Nephron progenitor cell (in vitro differentiated cells): ENCODE data around the gene C17orf113.

Experiments
- DNase-seq: peaks from one replicate; pipeline ENCODE4 v3.0.0; 2021
- H3K27ac Mint-ChIP-seq: 2 replicates; pipeline ENCODE4 v1.8.0; 2021; ENCODE audit warnings: mild to moderate bottlenecking, moderate library complexity, mixed read lengths
- H3K27me3 Mint-ChIP-seq: 2 replicates; pipeline ENCODE4 v1.8.0; 2021; ENCODE audit warnings: mild to moderate bottlenecking, low read depth, mixed read lengths; ENCODE audit not compliant: poor library complexity
- H3K36me3 Mint-ChIP-seq: 2 replicates; pipeline ENCODE4 v1.8.0; 2021; ENCODE audit warnings: low read depth, mixed read lengths
- H3K4me1 Mint-ChIP-seq: 2 replicates; pipeline ENCODE4 v1.8.0; 2021; ENCODE audit warnings: mixed read lengths
- H3K4me3 Mint-ChIP-seq: 2 replicates; pipeline ENCODE4 v1.8.0; 2021; ENCODE audit warnings: mild to moderate bottlenecking, moderate library complexity, mixed read lengths
- H3K9me3 Mint-ChIP-seq: 2 replicates; pipeline ENCODE4 v1.8.0; 2021; ENCODE audit warnings: mild to moderate bottlenecking, moderate library complexity, mixed read lengths
- TF ChIP-seq, protein P1 (sequence below): fragments of 200-600 bp; sonication (generic); IDR thresholded peaks from 2 replicates; pipeline ENCODE4 v1.5.0; 2021; ENCODE audit warnings: antibody characterized with exemption

The C17orf113 gene

DNA sequence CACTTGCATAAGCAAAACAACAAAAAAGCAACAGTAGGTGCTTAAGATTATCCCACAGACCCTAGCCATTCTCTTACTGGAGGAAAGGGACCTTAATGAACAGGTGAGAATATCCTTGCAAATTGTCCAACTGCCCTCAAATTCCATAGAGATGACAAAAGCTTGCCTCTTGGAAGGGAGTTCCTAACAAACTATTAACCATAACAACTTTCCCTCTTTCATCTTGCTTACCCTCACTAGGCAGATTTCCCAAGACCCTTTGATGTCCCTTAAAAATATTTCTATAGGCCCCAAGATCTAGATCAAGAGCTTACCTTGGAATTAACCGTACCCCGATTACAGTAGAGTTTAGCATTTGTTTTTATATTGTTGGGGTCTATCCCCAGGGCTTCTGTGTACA lies 62.0 kb downstream of the C17orf113 start:
- Mint-ChIP-seq H3K36me3 (peaks cover 81% of the 10 kb centered on the region), H3K9me3 (no peaks in the 10 kb centered on the region), H3K4me3 (no peak overlapping the region), H3K4me1 (peaks cover 8% of the 10 kb centered on the region), H3K27ac (peak overlapping the region; percentile 40), H3K27me3 (no peaks in the 10 kb centered on the region)
- no peak for DNase-seq
- TF ChIP-seq, protein P1, sequence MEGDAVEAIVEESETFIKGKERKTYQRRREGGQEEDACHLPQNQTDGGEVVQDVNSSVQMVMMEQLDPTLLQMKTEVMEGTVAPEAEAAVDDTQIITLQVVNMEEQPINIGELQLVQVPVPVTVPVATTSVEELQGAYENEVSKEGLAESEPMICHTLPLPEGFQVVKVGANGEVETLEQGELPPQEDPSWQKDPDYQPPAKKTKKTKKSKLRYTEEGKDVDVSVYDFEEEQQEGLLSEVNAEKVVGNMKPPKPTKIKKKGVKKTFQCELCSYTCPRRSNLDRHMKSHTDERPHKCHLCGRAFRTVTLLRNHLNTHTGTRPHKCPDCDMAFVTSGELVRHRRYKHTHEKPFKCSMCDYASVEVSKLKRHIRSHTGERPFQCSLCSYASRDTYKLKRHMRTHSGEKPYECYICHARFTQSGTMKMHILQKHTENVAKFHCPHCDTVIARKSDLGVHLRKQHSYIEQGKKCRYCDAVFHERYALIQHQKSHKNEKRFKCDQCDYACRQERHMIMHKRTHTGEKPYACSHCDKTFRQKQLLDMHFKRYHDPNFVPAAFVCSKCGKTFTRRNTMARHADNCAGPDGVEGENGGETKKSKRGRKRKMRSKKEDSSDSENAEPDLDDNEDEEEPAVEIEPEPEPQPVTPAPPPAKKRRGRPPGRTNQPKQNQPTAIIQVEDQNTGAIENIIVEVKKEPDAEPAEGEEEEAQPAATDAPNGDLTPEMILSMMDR, result no peak
